ENCODE results near the gene SMARCC1.

The SMARCC1 gene

DNA sequence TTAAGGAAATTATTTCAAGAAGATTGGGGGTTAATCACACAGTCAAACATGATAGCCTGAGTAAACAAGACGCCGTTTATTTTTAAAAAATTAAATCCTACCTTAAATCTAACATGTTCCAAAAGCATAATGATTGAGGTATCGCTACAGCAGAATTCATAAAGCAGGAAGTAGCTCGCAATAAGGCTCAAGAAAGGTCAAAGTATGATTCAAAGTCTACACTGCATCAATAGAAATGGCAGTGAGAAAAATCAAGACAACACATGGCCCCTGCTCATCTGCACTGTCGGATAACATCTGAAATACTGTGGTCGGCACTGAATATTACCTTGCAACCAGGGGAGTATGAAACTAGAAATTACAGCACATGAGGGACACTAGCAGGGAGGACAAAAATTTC lies 93.2 kb downstream of the SMARCC1 start:
- no peak overlapping the region for H3K27ac ChIP-seq
- H3K4me3 ChIP-seq (ENCODE audit: low read depth, low read length) = no peak overlapping the region
- H3K36me3 ChIP-seq = peaks cover 94% of the 10 kb centered on the region
- no peaks in the 10 kb centered on the region for H3K9me3 ChIP-seq (ENCODE audit: severe bottlenecking)
- no peaks in the 10 kb centered on the region for H3K27me3 ChIP-seq (ENCODE audit: insufficient read depth, low read depth, severe bottlenecking)
- DNase-seq = no peak
- TF ChIP-seq, protein P1, sequence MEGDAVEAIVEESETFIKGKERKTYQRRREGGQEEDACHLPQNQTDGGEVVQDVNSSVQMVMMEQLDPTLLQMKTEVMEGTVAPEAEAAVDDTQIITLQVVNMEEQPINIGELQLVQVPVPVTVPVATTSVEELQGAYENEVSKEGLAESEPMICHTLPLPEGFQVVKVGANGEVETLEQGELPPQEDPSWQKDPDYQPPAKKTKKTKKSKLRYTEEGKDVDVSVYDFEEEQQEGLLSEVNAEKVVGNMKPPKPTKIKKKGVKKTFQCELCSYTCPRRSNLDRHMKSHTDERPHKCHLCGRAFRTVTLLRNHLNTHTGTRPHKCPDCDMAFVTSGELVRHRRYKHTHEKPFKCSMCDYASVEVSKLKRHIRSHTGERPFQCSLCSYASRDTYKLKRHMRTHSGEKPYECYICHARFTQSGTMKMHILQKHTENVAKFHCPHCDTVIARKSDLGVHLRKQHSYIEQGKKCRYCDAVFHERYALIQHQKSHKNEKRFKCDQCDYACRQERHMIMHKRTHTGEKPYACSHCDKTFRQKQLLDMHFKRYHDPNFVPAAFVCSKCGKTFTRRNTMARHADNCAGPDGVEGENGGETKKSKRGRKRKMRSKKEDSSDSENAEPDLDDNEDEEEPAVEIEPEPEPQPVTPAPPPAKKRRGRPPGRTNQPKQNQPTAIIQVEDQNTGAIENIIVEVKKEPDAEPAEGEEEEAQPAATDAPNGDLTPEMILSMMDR (IDR thresholded peaks at IDR 0.05; ENCODE audit: low read depth, low read length) = no peak

DNA sequence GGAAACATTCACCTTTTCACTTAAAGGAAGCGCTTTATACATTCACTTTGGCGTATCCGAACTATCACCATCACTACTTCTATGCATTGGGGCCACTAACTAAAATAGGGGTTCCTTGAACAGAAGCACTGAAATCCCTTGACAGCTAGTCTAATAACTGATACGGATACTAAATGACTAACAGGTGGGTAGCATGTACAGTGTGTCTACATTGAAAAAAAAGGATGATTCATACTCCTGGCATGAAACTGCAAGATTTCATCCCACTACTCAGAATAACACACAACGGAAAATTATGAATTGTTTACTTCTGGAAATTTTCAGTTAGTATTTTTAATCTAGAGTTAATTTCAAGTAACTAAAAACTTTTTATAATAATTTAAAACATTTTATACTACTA lies 96.7 kb downstream of the SMARCC1 start:
- Histone ChIP-seq H3K9me3 (ENCODE audit: severe bottlenecking) (no peaks in the 10 kb centered on the region), H3K36me3 (peaks cover 79% of the 10 kb centered on the region), H3K27ac (no peak overlapping the region), H3K4me3 (ENCODE audit: low read depth, low read length) (no peak overlapping the region), H3K27me3 (ENCODE audit: insufficient read depth, low read depth, severe bottlenecking) (no peaks in the 10 kb centered on the region)
- no peak for DNase-seq
- TF ChIP-seq, protein P1 (IDR thresholded peaks at IDR 0.05; ENCODE audit: low read depth, low read length) = no peak

DNA sequence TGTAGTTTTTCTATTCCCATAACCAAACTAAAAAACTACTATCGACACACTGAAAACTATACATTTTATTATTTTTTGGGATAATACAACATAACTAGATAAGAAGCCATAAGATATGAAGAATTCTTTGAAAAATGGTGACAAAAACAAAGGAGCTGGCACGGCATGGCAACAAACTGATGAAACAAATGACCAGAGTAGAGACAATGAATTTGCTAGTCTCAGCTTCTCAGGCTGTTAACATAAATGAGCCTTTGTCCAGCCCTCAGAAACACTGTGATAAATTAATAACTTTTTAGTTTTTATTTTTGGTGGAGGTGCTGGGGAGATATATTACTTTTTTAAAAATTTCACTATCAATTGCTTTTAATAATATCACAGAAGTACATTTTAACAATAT lies 100.7 kb downstream of the SMARCC1 start:
- Histone ChIP-seq H3K27ac (no peak overlapping the region), H3K36me3 (peaks cover 78% of the 10 kb centered on the region), H3K9me3 (ENCODE audit: severe bottlenecking) (no peaks in the 10 kb centered on the region), H3K27me3 (ENCODE audit: insufficient read depth, low read depth, severe bottlenecking) (no peaks in the 10 kb centered on the region), H3K4me3 (ENCODE audit: low read depth, low read length) (no peak overlapping the region)
- no peak for DNase-seq
- TF ChIP-seq, protein P1 (IDR thresholded peaks at IDR 0.05; ENCODE audit: low read depth, low read length) = no peak

DNA sequence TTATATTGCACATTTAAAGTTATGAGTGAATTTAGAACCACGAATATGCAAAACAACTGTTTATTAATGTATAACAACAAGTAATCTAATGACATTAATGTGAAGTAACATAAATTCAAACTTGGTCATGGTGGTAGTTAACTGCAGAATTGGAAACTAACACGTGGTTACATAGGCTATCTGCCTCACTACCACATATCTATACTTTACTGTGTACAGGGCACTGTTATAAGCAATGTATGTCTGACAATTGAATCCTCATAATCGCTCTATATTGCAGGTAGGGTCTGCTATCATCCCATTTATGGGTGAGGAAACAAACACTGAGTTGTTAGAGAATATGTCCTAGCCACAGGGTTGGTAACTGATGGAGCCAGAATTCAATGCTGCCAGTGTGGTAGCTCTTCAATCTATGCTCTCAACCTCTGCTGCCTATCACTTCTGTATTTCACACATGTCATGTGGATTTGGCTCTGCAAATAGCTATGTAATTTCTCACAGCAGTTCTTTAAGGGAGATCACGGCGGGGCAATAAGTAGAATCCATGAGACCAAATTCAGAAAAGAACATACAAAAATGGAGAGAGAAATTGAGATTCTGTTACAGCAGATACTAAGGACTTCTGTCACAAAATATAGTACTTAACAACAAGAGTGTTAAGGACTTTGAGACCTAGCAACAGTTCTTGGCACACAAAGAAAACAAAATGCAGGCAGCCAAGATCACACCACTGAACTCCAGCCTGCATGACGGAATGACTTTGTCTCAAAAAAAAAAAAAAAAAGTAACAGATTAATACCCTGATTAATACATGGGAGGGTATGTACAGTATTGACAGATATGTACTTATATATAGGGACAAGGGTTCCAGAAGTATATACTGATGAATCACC lies 103.0 kb downstream of the SMARCC1 start:
- TF ChIP-seq, protein P1 (IDR thresholded peaks at IDR 0.05; ENCODE audit: low read depth, low read length) = no peak
- DNase-seq = no peak
- H3K27me3 ChIP-seq (ENCODE audit: insufficient read depth, low read depth, severe bottlenecking) = no peaks in the 10 kb centered on the region
- no peak overlapping the region for H3K4me3 ChIP-seq (ENCODE audit: low read depth, low read length)
- no peaks in the 10 kb centered on the region for H3K9me3 ChIP-seq (ENCODE audit: severe bottlenecking)
- H3K36me3 ChIP-seq = peaks cover 83% of the 10 kb centered on the region
- H3K27ac ChIP-seq = no peak overlapping the region

DNA sequence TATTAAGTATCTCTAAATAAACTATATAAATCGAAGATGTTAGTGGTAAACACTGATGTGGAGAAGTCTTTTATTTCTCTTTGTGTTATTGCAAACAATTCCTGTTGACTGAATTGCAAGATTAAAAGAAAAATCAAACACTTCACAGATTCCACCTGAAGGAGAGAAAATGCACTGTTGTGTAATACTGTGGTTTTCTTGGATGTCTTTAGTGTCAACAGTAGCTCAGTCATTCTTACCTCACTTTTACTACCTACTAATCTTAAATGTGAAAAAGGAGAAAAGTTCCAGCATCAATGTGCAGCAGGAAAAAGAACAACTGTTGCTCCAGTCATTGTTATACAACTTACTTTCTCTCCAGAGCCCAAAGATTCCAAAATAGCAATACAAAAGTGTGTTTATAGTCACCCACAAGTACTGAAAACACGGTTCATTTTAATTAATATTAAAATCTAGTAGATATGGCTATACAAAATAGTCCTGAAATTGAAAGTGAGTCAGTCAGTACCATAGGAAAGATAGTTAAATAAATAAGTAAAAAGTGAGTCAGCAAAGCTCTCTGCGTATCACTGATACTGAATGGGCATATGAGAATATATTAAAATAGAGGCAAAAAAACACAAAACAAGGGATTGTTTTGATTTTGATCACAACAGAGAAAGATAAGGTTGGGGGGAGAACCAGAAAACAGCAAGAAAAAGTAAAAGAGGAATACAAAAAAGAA lies 112.5 kb downstream of the SMARCC1 start:
- no peak for DNase-seq
- Histone ChIP-seq H3K4me3 (ENCODE audit: low read depth, low read length) (no peak overlapping the region), H3K36me3 (peaks cover 66% of the 10 kb centered on the region), H3K27me3 (ENCODE audit: insufficient read depth, low read depth, severe bottlenecking) (no peaks in the 10 kb centered on the region), H3K9me3 (ENCODE audit: severe bottlenecking) (no peaks in the 10 kb centered on the region), H3K27ac (no peak overlapping the region)
- TF ChIP-seq, protein P1 (IDR thresholded peaks at IDR 0.05; ENCODE audit: low read depth, low read length) = no peak

All from WERI-Rb-1 (cell line).